Skeletal muscle tissue (tissue), 4 donors: ENCODE measurements around the gene UBAC2. TPM values are rescaled to one million over a fixed set of nuclear protein-coding genes. Genes with fewer than 3 reads are reported as not detected.

Experiments used
- H3K27ac ChIP-seq: one replicate; pipeline ENCODE4 v1.7.0; 2013; ENCODE audit warnings: mild to moderate bottlenecking, low read depth, low read length, inconsistent platforms
- H3K27me3 ChIP-seq, 3 donors: one replicate each; pipeline ENCODE4 v1.7.0; 2013; ENCODE audit warnings: low read length in 3 of 3; ENCODE audit not compliant: control insufficient read depth in 3 of 3, insufficient read depth in 3 of 3
- H3K36me3 ChIP-seq, 3 donors: one replicate each; pipeline ENCODE4 v1.7.0; 2013; ENCODE audit warnings: low read length in 3 of 3; ENCODE audit not compliant: control insufficient read depth in 3 of 3, insufficient read depth in 3 of 3
- H3K4me1 ChIP-seq, 3 donors: one replicate each; pipeline ENCODE4 v1.7.0; 2013; ENCODE audit warnings: low read length in 3 of 3, mild to moderate bottlenecking in 3 of 3; ENCODE audit not compliant: control insufficient read depth in 3 of 3, insufficient read depth in 3 of 3
- H3K4me3 ChIP-seq, 3 donors: one replicate each; pipeline ENCODE4 v1.7.0; 2013; ENCODE audit warnings: low read length in 3 of 3
- H3K9ac ChIP-seq, 3 donors: one replicate each; pipeline ENCODE4 v1.7.0; 2013; ENCODE audit warnings: low read length in 3 of 3, mild to moderate bottlenecking in 3 of 3, moderate library complexity in 2 of 3, low read depth in 1 of 3
- H3K9me3 ChIP-seq, 3 donors: one replicate each; pipeline ENCODE4 v1.7.0; 2013; ENCODE audit warnings: low read length in 3 of 3; ENCODE audit not compliant: control insufficient read depth in 3 of 3
- total RNA-seq: library from RNA; depleted of rRNA; stranded (reverse); fragments of >200 nt; gene quantifications from one replicate; pipeline ENCODE4 v1.2.3, GENCODE V29; 2014
- donor health status: Osteomylitis.

Gene UBAC2
- total RNA-seq, 1 donor from 2014 or later: 100 TPM

- no peaks in the 10 kb centered on the region for H3K4me1 ChIP-seq
- H3K9ac ChIP-seq: no peak overlapping the region
- no peak overlapping the region for H3K27ac ChIP-seq
- no peak overlapping the region for H3K4me3 ChIP-seq
- no peaks in the 10 kb centered on the region for H3K36me3 ChIP-seq
- H3K27me3 ChIP-seq: peaks cover 0 to 3% (median 0%) of the 10 kb centered on the region in 3 donors
- H3K9me3 ChIP-seq: no peaks in the 10 kb centered on the region
Observed at GRCh38 chr13:99398071-99398470, 197.4 kb downstream of the UBAC2 start.

- H3K36me3 ChIP-seq: no peaks in the 10 kb centered on the region
Observed at GRCh38 chr13:99398916-99399622, 198.4 kb downstream of the UBAC2 start.

GRCh38 chr13:99399623-99399974, 198.9 kb downstream of the UBAC2 start:
- Histone ChIP-seq H3K9ac (no peak overlapping the region), H3K27me3 (peaks cover 0 to 8% (median 0%) of the 10 kb centered on the region in 3 donors), H3K36me3 (no peaks in the 10 kb centered on the region), H3K4me3 (no peak overlapping the region), H3K4me1 (no peaks in the 10 kb centered on the region), H3K9me3 (no peaks in the 10 kb centered on the region), H3K27ac (no peak overlapping the region)

More at GRCh38 chr13:99398916-99399622, 198.4 kb downstream of the UBAC2 start:
- no peaks in the 10 kb centered on the region for H3K9me3 ChIP-seq
- H3K4me3 ChIP-seq: no peak overlapping the region
- no peak overlapping the region for H3K27ac ChIP-seq
- peaks cover 0 to 7% (median 0%) of the 10 kb centered on the region in 3 donors for H3K27me3 ChIP-seq
- H3K9ac ChIP-seq: no peak overlapping the region
- H3K4me1 ChIP-seq: no peaks in the 10 kb centered on the region

- Histone ChIP-seq H3K9me3 (no peaks in the 10 kb centered on the region), H3K4me3 (no peak overlapping the region), H3K27ac (no peak overlapping the region), H3K27me3 (peaks cover 0 to 8% (median 7%) of the 10 kb centered on the region in 3 donors), H3K4me1 (no peaks in the 10 kb centered on the region), H3K9ac (no peak overlapping the region), H3K36me3 (no peaks in the 10 kb centered on the region)
Observed at GRCh38 chr13:99403458-99403971, 202.9 kb downstream of the UBAC2 start.

- Histone ChIP-seq H3K36me3 (no peaks in the 10 kb centered on the region), H3K9me3 (no peaks in the 10 kb centered on the region), H3K4me1 (no peaks in the 10 kb centered on the region), H3K27me3 (peaks cover 0 to 11% (median 9%) of the 10 kb centered on the region in 3 donors), H3K4me3 (no peak overlapping the region), H3K27ac (no peak overlapping the region), H3K9ac (no peak overlapping the region)
Observed at GRCh38 chr13:99404005-99404755, 203.5 kb downstream of the UBAC2 start.

- no peaks in the 10 kb centered on the region for H3K9me3 ChIP-seq
- H3K9ac ChIP-seq: no peak overlapping the region
- H3K36me3 ChIP-seq: no peaks in the 10 kb centered on the region
- H3K27me3 ChIP-seq: peaks cover 0 to 11% (median 9%) of the 10 kb centered on the region in 3 donors
- H3K27ac ChIP-seq: no peak overlapping the region
- no peaks in the 10 kb centered on the region for H3K4me1 ChIP-seq
- H3K4me3 ChIP-seq: no peak overlapping the region
Observed at GRCh38 chr13:99405966-99406365, 205.3 kb downstream of the UBAC2 start.

DNA sequence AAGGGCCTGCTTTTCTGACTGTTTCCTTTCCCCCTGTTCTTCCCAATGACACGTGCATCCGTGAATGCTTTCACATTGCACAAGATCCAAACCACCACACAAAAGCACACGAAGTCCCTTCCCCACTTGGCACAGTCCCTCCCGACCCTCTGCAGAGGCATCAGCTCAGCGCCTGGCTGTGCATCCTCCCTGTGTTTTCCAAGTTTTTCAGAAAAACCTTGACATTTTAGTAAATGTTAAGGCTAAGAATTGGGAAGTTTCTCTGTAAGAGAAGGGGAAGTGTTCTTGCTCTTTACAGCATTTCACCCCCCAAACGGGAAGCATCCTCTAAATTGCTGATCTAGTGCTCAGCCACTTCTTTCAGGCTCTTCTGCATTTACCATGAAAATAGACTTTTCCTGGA, 206.1 kb downstream of the UBAC2 start:
- no peak overlapping the region for H3K4me3 ChIP-seq
- H3K4me1 ChIP-seq: no peaks in the 10 kb centered on the region
- H3K36me3 ChIP-seq: no peaks in the 10 kb centered on the region
- no peak overlapping the region for H3K27ac ChIP-seq
- H3K9me3 ChIP-seq: no peaks in the 10 kb centered on the region
- no peak overlapping the region for H3K9ac ChIP-seq
- H3K27me3 ChIP-seq: peaks cover 0 to 12% (median 10%) of the 10 kb centered on the region in 3 donors

- no peak overlapping the region for H3K9ac ChIP-seq
- H3K9me3 ChIP-seq: peaks cover 0 to 2% (median 0%) of the 10 kb centered on the region in 3 donors
- H3K27ac ChIP-seq: no peak overlapping the region
- peaks cover 0 to 16% (median 13%) of the 10 kb centered on the region in 3 donors for H3K27me3 ChIP-seq
- no peaks in the 10 kb centered on the region for H3K36me3 ChIP-seq
- H3K4me1 ChIP-seq: no peaks in the 10 kb centered on the region
- H3K4me3 ChIP-seq: no peak overlapping the region
Observed at GRCh38 chr13:99407906-99408702, 207.4 kb downstream of the UBAC2 start.

- Histone ChIP-seq H3K9ac (no peak overlapping the region), H3K4me1 (no peaks in the 10 kb centered on the region), H3K4me3 (no peak overlapping the region), H3K36me3 (no peaks in the 10 kb centered on the region), H3K27ac (no peak overlapping the region), H3K9me3 (peaks cover 0 to 2% (median 0%) of the 10 kb centered on the region in 3 donors), H3K27me3 (peaks cover 0 to 16% (median 13%) of the 10 kb centered on the region in 3 donors)
Observed at GRCh38 chr13:99408703-99409000, 208.0 kb downstream of the UBAC2 start.
